ENCODE measurements around the gene HS6ST3. TPM values are rescaled to one million over a fixed set of nuclear protein-coding genes. Genes with fewer than 3 reads are reported as not detected.

HS6ST3 gene
- total RNA-seq, 1 donor from 2014 or later = 0.12 TPM

- no peak for DNase-seq (ENCODE audit: extremely low read depth, low read depth, low spot score)
Measured at GRCh38 chr13:96421314-96421713, 331.4 kb downstream of the HS6ST3 start.

- DNase-seq (ENCODE audit: extremely low read depth, low read depth, low spot score) = no peak
Measured at GRCh38 chr13:96422002-96422401, 332.1 kb downstream of the HS6ST3 start.

- DNase-seq (ENCODE audit: extremely low read depth, low read depth, low spot score) = no peak
Measured at GRCh38 chr13:96426167-96426566, 336.3 kb downstream of the HS6ST3 start.

- DNase-seq (ENCODE audit: extremely low read depth, low read depth, low spot score) = no peak
Measured at GRCh38 chr13:96428911-96429310, 339.0 kb downstream of the HS6ST3 start.

GRCh38 chr13:96431044-96431581, 341.2 kb downstream of the HS6ST3 start:
- DNase-seq (ENCODE audit: extremely low read depth, low read depth, low spot score) = no peak

- DNase-seq (ENCODE audit: extremely low read depth, low read depth, low spot score) = no peak
Measured at GRCh38 chr13:96444676-96445075, 354.8 kb downstream of the HS6ST3 start.

GRCh38 chr13:96449920-96450319, 360.0 kb downstream of the HS6ST3 start:
- no peak for DNase-seq (ENCODE audit: extremely low read depth, low read depth, low spot score)

GRCh38 chr13:96450326-96451020, 360.6 kb downstream of the HS6ST3 start:
- no peak for DNase-seq (ENCODE audit: extremely low read depth, low read depth, low spot score)

- no peak for DNase-seq (ENCODE audit: extremely low read depth, low read depth, low spot score)
Measured at GRCh38 chr13:96454466-96454865, 364.6 kb downstream of the HS6ST3 start.

GRCh38 chr13:96460609-96461008, 370.7 kb downstream of the HS6ST3 start:
- no peak for DNase-seq (ENCODE audit: extremely low read depth, low read depth, low spot score)

GRCh38 chr13:96473526-96474180, 383.7 kb downstream of the HS6ST3 start:
- no peak for DNase-seq (ENCODE audit: extremely low read depth, low read depth, low spot score)

- no peak for DNase-seq (ENCODE audit: extremely low read depth, low read depth, low spot score)
Measured at GRCh38 chr13:96474181-96474557, 384.3 kb downstream of the HS6ST3 start.

GRCh38 chr13:96475103-96475502, 385.2 kb downstream of the HS6ST3 start:
- no peak for DNase-seq (ENCODE audit: extremely low read depth, low read depth, low spot score)

GRCh38 chr13:96481482-96481881, 391.6 kb downstream of the HS6ST3 start:
- no peak for DNase-seq (ENCODE audit: extremely low read depth, low read depth, low spot score)

- no peak for DNase-seq (ENCODE audit: extremely low read depth, low read depth, low spot score)
Measured at GRCh38 chr13:96490496-96490989, 400.6 kb downstream of the HS6ST3 start.

GRCh38 chr13:96491103-96491502, 401.2 kb downstream of the HS6ST3 start:
- DNase-seq (ENCODE audit: extremely low read depth, low read depth, low spot score) = no peak

GRCh38 chr13:96492766-96493165, 402.9 kb downstream of the HS6ST3 start:
- DNase-seq (ENCODE audit: extremely low read depth, low read depth, low spot score) = no peak

- no peak for DNase-seq (ENCODE audit: extremely low read depth, low read depth, low spot score)
Measured at GRCh38 chr13:96499656-96500055, 409.7 kb downstream of the HS6ST3 start.

- no peak for DNase-seq (ENCODE audit: extremely low read depth, low read depth, low spot score)
Measured at GRCh38 chr13:96500953-96501352, 411.0 kb downstream of the HS6ST3 start.

- DNase-seq (ENCODE audit: extremely low read depth, low read depth, low spot score) = no peak
Measured at GRCh38 chr13:96503481-96503880, 413.6 kb downstream of the HS6ST3 start.

- no peak for DNase-seq (ENCODE audit: extremely low read depth, low read depth, low spot score)
Measured at GRCh38 chr13:96511587-96511986, 421.7 kb downstream of the HS6ST3 start.

GRCh38 chr13:96519380-96519779, 429.5 kb downstream of the HS6ST3 start:
- DNase-seq (ENCODE audit: extremely low read depth, low read depth, low spot score) = no peak

Data from glomerular endothelial cell (primary cell).